HG03442 (cell line): ENCODE measurements around the gene KATNAL1.

Source experiments
- ATAC-seq: cut with Tn5 transposase; IDR thresholded peaks from one replicate; pipeline ENCODE4 v1.9.1; 2021; ENCODE audit warnings: mild to moderate bottlenecking, moderate library complexity; ENCODE audit not compliant: unreplicated experiment

Gene KATNAL1

DNA sequence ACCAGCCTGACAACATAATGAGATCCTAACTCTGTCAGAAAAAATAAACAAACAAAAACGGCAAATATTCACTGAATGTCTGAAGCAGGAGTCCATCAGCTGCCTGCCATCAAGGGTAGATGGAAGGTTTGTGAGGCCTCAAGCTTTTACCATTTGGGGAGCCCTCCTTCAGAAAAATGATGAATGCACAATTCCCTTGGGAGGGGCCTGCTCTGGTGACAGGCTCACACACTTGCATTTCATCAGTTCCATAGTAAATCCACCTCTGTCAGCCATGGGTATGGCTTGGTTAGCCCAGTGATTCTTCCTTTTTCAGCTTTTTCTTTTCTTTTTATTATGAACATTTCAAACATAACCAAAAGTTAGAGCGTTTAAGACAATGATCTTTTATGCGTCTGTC lies 26.3 kb upstream of the KATNAL1 start:
- ATAC-seq, result no peak

DNA sequence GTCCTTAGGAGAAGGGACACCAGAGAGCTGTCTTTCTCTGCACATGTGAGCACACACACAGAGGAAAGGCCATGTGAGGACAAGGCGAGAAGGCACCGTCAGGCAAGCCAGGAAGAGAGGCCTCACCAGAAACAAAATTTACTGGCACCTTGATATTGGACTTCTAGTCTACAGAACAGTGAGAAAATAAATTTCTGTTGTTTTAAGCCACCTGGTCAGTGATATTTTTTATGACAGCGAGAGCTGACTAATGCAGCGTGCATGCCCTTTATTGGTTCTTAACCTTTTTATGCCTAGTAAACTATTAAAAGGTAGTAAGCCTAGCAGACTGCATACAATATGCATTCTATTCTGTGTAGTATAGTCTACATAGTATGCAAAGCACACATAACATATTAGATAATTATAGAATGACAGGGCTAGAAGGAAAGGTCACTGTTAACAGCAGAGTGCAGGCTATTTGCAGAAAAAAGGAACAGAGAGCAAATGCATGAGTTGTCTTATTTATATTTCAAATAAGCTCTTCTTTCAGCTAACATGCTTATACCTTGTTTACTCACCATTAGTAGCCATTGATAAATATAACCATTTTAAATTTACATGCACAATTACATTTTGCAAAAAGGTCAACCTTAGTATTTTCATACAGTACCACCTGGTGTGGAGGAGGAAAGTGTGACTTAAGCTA lies 25.2 kb upstream of the KATNAL1 start:
- ATAC-seq, result no peak

DNA sequence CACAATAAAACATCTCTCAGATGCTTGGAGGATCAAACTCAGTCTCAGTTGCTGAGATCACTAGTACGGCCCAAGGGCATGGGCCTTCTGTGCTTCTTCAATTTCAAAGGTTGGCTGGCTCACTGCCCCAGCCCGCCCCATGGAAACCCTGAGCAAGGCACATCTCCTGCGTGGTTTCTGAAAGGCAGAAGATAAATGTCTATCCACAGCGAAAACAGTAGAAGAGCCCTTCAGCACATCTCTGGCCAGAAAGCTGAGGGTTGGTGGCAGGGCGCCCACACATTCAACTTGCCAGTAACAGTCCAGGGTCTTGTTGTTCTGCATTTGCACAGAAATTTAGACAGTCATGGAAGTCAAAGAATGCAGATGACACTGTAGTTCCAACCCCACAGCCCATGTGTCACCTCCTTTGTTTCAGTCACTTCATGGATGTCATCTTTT lies 24.0 kb upstream of the KATNAL1 start:
- ATAC-seq, result no peak

DNA sequence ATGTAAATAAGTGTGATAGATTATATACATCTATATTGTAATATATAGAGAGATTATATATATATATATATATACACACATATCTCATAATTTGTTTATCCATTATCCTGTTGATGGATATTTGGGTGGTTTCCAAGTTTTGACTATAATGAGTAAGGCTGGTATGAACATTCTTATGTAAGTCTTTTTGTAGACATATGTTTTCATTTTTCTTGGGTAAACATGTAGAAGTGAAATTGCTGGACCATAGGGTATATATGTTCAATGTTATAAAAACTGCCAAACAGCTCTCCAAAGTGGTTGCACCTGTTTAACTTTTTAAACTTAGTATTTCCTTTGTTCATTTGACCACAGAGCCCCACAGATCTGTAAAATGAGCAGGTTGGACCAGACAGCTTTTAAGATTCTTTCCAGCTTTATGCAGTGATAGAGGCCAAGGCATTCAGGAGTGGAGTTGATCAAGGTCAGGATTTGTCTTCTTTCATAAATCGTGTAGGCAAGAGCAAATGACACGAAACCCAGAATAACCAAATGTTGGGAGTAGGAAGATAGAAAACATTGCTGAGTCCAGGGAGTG lies 21.7 kb upstream of the KATNAL1 start:
- ATAC-seq, result no peak

DNA sequence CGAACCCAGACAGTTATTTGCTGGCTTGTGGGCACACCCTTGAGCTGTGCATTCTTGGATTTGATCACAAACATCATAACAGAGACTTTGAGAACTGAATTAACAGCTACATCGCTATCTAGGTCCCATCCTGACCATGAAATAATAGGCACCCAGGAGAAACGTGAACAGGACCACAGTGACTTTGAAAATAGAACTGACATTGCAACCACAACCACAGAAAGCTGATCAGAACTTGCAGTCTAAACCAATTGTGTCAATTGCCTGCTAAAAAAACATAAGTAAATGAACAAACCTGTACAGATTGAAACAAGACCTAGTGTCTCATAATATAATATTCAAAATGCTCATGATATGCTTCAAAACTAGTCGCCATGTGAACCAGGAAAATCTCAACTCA lies 18.3 kb upstream of the KATNAL1 start:
- ATAC-seq, result no peak

DNA sequence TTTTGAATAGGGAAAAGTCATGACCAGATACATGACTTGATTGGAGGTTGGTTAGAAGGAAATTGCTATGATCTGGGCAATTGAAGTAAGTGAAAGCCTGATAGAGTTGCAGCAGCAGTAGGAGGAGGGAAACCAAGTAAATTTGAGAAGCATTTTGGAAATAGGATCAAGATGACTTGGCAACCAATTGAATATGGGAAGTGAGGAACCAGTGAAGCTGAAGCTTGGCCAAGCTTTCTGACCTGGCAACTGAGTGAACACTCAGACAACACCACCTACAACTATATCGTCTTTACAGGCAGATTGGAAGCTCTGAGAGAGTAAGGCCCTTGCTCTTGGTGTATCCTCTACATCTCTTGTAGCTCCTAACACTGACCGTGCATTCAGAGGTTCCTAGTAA lies 16.2 kb upstream of the KATNAL1 start:
- no peak for ATAC-seq

DNA sequence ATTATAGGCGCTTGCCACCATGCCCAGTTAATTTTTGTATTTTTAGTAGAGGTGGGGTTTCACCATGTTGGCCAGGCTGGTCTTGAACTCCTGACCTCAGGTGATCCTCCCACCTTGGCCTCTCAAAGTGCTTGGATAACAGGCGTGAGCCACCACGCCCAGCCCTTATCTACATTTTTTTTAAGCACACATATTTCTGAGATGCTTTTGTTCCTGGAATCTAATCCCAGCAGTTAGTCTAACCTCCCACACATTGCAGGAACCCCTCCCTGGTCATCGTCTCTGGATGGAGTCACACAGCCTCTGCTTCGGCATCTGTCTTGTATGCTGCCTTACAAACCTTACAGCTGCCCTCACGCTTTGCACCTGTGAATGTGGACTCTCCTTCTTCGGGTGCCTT lies 15.1 kb upstream of the KATNAL1 start:
- no peak for ATAC-seq

DNA sequence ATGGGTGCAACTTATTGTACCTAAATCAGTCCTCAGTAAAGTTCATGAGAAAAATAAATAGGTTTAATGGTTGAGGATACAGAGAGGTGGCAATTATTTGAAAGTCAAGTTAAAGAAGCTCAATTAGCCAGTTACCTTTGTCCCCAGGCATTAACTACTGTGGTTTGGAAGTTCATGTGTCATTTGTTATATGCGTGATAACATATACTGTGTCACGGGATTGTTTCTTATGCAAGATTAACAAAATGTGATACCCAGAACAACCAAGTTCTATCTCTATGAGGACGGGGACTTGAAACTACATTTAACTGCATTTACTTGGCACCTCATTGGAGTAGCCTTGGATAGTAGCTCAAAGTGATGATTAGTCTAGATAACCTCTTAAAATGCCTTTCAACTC lies 13.9 kb upstream of the KATNAL1 start:
- ATAC-seq, result no peak

DNA sequence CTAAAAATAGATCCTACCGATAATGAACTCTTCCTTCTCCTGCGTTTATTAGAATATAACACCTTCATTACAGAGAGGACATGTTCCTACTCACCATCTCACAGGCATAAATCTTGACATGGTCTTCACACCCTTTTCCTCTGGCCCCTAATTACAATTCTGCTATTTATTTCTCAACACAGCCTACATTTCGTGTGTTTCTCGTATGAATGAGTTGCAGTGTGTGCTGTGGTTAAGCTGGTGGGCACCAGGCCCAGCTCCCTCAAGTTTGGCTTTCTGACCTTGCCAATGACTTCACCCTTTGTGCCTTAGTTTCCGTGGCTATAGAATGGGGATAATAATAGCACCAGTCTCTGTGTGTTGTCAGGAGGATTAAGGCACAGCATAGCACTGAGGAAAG lies 12.3 kb upstream of the KATNAL1 start:
- ATAC-seq, result no peak

DNA sequence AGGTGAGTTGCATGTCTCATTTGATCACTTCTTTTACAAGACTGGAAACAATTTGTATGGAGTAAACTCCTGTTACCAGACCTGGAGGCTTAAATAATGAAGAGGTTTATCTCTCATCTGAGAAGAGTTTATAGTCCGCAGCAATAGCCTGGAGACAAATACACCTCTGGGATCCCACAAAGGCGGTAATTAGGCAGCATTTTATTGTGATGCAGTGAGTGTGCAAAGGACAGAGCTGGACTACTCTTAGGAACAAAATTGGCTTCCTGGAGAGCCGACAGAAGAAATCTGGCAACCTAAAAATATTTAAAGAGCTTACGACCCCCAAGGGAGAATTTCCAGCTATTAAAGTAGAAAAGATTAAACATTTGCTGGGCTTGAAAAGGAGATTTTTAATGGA lies 11.8 kb upstream of the KATNAL1 start:
- ATAC-seq, result no peak

DNA sequence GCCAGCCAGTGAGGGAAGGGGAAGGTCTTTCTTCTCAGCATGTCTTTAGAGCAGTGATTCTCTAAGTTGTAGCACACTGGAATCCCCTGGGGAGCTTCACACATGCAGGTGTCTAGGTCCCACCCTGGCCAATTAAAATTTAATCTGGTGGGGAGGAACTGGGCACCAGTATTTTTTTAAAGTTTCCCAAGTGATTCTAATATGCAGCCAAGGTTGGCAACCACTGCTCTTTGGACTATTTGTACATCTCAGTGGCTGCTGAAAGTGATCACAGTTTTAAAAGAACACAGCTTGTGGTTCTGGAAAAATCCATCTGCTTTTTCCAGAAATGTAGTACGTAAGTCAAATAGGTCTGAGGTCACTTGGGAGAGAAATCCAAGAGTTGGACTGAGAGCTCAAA lies 10.7 kb upstream of the KATNAL1 start:
- no peak for ATAC-seq

DNA sequence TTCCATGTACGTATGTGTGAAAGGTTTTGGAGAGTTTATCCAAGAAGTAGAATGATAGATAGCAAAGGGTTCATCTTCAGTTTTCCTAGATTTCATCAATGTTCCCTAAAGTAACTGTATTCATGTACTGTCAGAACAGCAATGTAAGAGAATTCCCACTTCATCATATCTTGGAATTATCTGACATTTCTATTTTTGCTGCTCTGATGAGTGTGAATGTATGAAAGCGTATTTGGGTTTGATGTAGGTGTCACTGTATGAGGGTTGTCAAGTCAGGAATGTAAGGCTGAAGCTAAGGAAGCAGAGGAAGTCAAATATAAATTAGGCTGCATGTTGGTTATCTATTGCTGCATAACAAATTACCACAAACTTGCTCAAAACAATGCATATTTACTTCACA lies 7.2 kb upstream of the KATNAL1 start:
- ATAC-seq, result no peak

DNA sequence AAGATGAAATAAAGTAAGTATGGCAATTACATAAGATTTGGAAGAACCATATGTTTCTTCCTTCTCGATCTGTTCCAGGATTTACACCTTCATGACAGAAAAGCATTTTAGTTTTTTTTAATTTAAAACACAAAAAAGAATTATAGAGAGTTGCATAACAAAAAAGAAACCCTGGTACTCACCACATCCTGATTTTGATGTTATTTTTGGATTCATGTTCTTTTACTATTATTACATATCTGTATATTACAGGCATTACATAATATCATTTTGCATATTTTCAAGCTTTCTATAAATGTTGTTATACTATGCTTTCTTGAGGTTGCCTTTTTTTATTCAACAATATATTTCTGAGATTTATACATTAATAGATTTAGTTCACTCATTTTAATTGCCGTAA lies 6.7 kb upstream of the KATNAL1 start:
- ATAC-seq, result no peak

DNA sequence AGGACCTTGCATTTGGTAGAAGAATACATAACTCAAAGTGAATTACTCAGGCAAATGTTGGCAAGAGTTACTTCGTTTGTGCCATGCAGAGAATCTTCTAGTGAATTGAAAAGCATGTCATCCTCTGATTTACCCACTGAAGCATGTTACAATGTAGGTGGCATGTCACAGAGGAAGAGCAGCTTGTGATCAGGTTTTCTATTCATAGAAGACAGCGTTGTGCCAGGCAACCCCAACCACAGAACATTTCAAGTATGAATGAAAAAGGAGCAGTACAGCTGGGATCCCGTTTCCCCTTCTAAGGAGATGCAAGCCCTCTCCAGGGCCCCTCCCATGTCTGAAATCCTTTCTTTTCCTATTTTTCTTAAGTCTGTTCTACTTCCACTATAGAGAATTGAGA lies 6.0 kb upstream of the KATNAL1 start:
- ATAC-seq, result no peak

DNA sequence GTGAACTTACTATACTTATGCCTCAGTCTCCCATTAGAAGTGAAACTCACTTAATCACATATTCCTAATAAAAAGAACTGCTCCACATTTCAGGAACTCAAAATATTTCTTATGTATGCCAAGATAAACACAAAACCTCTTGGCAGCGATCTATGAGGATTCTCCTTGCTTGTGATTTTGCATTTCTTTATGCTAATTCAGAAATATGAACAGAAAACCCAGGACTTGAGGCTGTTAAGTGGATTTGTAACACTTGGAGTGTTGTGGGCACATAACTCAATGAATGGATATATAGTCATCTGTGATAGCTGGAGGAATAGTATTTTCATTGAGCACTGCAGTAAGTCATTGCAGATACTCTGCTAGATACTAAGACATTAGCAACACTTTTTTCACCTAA lies 5.6 kb upstream of the KATNAL1 start:
- no peak for ATAC-seq

DNA sequence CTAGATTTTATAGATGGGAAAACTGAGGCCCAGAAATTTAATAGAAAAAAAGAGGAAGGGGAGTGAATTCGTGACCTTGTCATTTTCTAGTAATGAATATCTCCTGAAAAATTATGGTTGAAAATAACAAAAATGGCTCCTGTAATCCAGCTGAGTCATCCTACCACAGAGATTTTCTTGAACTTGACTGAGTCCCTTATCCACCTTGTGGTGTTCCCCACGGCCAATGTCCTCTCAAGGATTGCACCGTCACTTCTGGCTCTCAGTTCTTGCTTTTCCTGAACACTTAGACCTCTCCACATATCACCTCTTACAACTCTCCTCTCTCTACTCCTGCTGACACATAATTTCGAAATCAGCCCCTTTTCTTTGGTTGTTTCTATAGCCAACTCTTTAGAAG lies 1.2 kb upstream of the KATNAL1 start:
- no peak for ATAC-seq

DNA sequence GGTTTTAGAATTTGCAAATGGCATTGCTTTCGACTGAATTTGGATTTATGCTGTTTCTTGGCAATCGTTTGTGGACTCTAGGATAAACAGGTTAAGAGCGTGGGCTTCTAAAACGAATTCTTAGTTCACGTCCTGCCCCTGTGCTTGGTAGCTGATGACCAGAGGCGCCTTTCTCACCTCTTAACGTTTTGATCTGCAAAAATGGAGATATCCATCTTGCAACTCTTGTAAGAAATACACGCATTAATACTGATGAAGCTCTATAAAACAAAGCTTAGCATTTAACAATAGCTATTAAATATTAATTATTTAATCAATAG lies 580 bp upstream of the KATNAL1 start:
- ATAC-seq, result no peak

DNA sequence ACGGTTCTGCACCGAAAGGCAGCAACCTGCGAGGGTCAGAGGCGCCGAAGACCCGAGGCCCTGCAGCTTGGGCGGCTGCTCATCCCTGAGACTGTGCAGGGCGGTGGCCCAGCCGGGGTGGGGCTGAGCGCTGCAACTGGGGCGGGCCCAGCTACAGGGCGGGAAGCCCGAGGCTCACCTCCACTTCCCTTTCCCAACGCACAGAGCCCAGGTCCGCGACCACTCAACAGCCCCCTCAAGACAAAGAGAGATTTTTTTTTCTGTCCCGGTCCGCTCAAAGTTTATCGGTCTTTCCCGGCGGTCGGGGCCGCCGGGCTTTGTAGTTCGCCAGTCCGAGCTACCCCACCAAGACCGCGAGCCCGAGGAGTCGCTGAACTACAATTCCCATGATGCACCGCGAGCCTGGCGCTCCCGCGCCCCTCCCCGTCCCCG lies 573 bp downstream of the KATNAL1 start:
- peak; percentile 81 for ATAC-seq

DNA sequence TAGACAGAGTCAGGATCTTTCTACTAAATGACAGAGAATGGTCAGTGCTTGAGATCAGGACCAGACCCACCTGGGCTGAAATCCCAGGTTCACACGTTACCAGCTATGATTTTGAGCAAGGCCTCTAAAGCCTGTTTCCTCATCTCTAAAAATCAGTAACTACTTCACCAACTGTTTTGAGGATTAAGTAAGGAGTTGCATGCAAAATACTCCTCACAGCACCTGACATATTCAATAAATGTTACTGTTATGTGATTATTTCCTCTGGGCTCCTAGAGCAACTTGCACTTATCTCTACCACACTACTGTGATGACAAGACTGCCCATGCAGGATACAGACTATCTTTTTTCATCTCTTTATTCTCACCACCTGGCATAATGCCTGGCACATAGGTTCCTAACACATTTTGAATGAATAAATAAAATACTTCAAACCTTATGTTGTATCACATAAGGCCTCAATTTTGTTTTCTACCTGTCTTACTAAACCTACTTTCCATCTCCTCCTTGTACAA lies 1.8 kb downstream of the KATNAL1 start:
- ATAC-seq, result no peak

DNA sequence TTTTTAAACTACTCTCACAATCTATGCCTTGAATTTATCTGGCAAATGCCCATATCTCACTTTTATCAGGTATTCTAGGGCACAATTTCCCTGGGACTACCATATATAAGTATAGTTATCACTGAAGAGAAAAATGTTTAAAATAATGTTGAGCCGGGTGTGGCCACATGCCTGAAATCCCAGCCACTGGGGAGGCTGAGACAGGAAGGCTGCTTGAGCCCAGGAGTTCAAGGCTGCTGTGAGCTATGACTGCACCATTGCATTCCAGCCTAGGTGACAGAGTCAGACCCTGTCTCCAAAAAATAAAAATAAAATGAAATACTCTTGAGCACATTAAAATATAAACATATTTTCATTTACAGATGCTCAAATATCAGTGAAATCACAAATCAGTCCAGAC lies 4.1 kb downstream of the KATNAL1 start:
- no peak for ATAC-seq

DNA sequence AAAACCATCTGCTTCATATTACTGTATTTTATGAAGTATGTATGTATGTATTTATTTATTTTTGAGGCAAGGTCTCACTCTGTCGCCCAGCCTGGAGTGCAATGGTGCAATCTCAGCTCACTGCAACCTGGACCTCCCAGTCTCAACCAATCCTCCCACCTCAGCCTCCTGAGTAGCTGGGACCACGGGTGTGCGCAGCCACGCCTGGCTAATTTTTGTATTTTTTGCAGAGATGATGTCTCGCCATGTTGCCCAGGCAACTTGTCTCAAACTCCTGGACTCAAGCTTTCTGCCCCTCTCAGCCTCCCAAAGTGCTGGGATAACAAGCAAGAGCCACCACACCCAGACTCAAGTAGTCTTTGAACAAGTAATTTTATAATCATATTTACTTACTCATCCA lies 5.5 kb downstream of the KATNAL1 start:
- no peak for ATAC-seq

DNA sequence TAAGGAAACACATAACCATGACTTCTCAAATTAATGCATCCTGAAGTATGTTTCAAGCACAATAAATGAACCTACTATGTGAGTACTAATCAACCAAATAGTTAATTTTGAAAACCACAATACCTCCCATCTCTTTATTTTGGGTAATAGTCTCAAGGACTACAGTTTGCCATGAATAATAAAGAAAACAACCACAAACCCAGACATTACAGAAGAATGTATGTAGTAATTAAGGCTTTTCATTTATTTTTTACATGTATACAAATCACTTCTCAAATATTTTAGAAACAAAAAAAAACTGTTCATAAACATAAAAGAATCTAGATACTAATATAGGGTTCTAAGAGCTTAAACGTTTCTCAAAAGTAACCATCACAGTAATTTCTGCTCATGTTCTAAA lies 6.8 kb downstream of the KATNAL1 start:
- no peak for ATAC-seq

DNA sequence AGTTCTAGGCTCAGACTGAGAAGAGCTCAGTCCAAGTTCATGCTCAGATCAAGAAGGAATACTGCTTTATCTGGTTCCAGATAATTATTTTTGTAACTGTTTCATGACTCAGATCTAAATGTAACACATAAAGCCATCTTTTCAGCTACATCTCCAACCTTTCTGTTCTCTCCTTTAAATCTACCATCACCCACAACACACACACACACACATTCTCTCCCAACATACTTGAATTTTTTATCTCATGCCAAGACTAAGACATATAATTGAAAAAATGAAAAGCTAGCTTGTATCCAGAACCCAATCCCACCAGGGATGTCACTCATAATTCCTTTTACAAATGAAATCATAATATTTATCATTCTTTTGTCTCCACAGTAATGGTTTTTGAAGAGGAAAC lies 7.6 kb downstream of the KATNAL1 start:
- ATAC-seq, result no peak
